Smooth muscle cell (in vitro differentiated cells): ENCODE measurements around the gene PLEKHM3. TPM values are rescaled to one million over a fixed set of nuclear protein-coding genes. Genes with fewer than 3 reads are reported as not detected.

ENCODE experiments used
- DNase-seq: peaks from one replicate; lab custom pipeline; 2025; ENCODE audit not compliant: unreplicated experiment; lab: John Stamatoyannopoulos, UW
- H2AFZ ChIP-seq: fragments of 200-600 bp; sonication (generic); 2 replicates; pipeline ENCODE4 v1.6.0; 2016; ENCODE audit warnings: antibody characterized with exemption, low read depth, mild to moderate bottlenecking
- H3F3A ChIP-seq: fragments of 200-600 bp; sonication (generic); 2 replicates; pipeline ENCODE4 v1.6.0; 2017; ENCODE audit warnings: antibody characterized with exemption, low read depth
- H3K27ac ChIP-seq: fragments of 200-600 bp; sonication (generic); 2 replicates; pipeline ENCODE4 v1.5.1; 2016; ENCODE audit warnings: low read depth, mild to moderate bottlenecking
- H3K27me3 ChIP-seq: fragments of 200-600 bp; sonication (generic); 2 replicates; pipeline ENCODE4 v1.6.1; 2016; ENCODE audit warnings: low read depth, mild to moderate bottlenecking
- H3K36me3 ChIP-seq: fragments of 200-600 bp; sonication (generic); 2 replicates; pipeline ENCODE4 v1.5.1; 2016; ENCODE audit warnings: low read depth
- H3K4me1 ChIP-seq: fragments of 200-600 bp; sonication (generic); 2 replicates; pipeline ENCODE4 v1.5.1; 2016; ENCODE audit warnings: low read depth
- H3K4me2 ChIP-seq: fragments of 200-600 bp; sonication (generic); 2 replicates; pipeline ENCODE4 v1.6.0; 2016; ENCODE audit warnings: mild to moderate bottlenecking
- H3K4me3 ChIP-seq: fragments of 200-600 bp; sonication (generic); 2 replicates; pipeline ENCODE4 v1.5.1; 2016; ENCODE audit warnings: mild to moderate bottlenecking
- H3K79me2 ChIP-seq: fragments of 200-600 bp; sonication (generic); 2 replicates; pipeline ENCODE4 v1.6.0; 2016; ENCODE audit warnings: low read depth, mild to moderate bottlenecking
- H3K9ac ChIP-seq: fragments of 200-600 bp; sonication (generic); 2 replicates; pipeline ENCODE4 v1.6.0; 2016; ENCODE audit warnings: low read depth
- H3K9me3 ChIP-seq: fragments of 200-600 bp; sonication (generic); replicated peaks from 2 replicates; pipeline ENCODE4 v1.5.1; 2016; ENCODE audit warnings: low read depth
- H4K20me1 ChIP-seq: fragments of 200-600 bp; sonication (generic); 2 replicates; pipeline ENCODE4 v1.6.0; 2016; ENCODE audit warnings: low read depth
- CTCF ChIP-seq: fragments of 200-600 bp; sonication (generic); IDR thresholded peaks from 2 replicates; pipeline ENCODE4 v1.5.1; 2017; ENCODE audit warnings: borderline replicate concordance, mild to moderate bottlenecking, antibody characterized with exemption; ENCODE audit not compliant: insufficient read depth, poor library complexity, severe bottlenecking
- WGBS: methylation state at CpG from one replicate; pipeline ENCODE4 v1.1.7; 2016; ENCODE audit warnings: low lambda C conversion rate; 5-methylcytosine and 5-hydroxymethylcytosine counted together
- polyA plus RNA-seq: library from polyadenylated mRNA; unstranded; fragments of >200 nt; fragmentation: Nextera tagmentation; extraction: Ambion mirVana; gene quantifications from 2 replicates; pipeline ENCODE4 v1.2.1, GENCODE V29; 2016
- total RNA-seq: library from RNA; depleted of rRNA; stranded (reverse); fragments of >200 nt; gene quantifications from 2 replicates; pipeline ENCODE4 v1.2.3, GENCODE V29; 2014

The PLEKHM3 gene
- total and polyA plus RNA-seq, 2 experiments from 2014 or later, result 3.8 to 10.3 TPM

GRCh38 chr2:207901401-207901800, 123.9 kb downstream of the PLEKHM3 start:
- Histone ChIP-seq H3K4me2 (no peak overlapping the region), H3K9me3 (no peaks in the 10 kb centered on the region), H3K79me2 (no peaks in the 10 kb centered on the region), H4K20me1 (no peaks in the 10 kb centered on the region), H3K36me3 (no peaks in the 10 kb centered on the region), H3F3A (no peaks in the 10 kb centered on the region), H3K27me3 (no peaks in the 10 kb centered on the region), H3K4me1 (peaks cover 79% of the 10 kb centered on the region), H2AFZ (no peak overlapping the region), H3K27ac (no peak overlapping the region), H3K9ac (no peak overlapping the region), H3K4me3 (no peak overlapping the region)
- DNase-seq, result no peak
- 94% methylated on average over 4 of the region's 4 CpGs for WGBS
- TF ChIP-seq CTCF, result no peak

- WGBS, result 90% methylated on average over 8 of the region's 8 CpGs
- DNase-seq, result no peak
- Histone ChIP-seq H3K9ac (no peak overlapping the region), H4K20me1 (no peaks in the 10 kb centered on the region), H3K27ac (no peak overlapping the region), H2AFZ (no peak overlapping the region), H3F3A (no peaks in the 10 kb centered on the region), H3K4me2 (no peak overlapping the region), H3K36me3 (no peaks in the 10 kb centered on the region), H3K4me3 (no peak overlapping the region), H3K4me1 (peaks cover 81% of the 10 kb centered on the region), H3K79me2 (no peaks in the 10 kb centered on the region), H3K9me3 (no peaks in the 10 kb centered on the region), H3K27me3 (no peaks in the 10 kb centered on the region)
- TF ChIP-seq CTCF, result no peak
Observed at GRCh38 chr2:207898354-207898695, 127.0 kb downstream of the PLEKHM3 start.

- Histone ChIP-seq H3F3A (no peaks in the 10 kb centered on the region), H3K27me3 (no peaks in the 10 kb centered on the region), H3K4me1 (peaks cover 82% of the 10 kb centered on the region), H3K9ac (no peak overlapping the region), H3K27ac (no peak overlapping the region), H3K4me3 (no peak overlapping the region), H3K9me3 (no peaks in the 10 kb centered on the region), H4K20me1 (no peaks in the 10 kb centered on the region), H3K79me2 (no peaks in the 10 kb centered on the region), H2AFZ (no peak overlapping the region), H3K36me3 (no peaks in the 10 kb centered on the region), H3K4me2 (no peak overlapping the region)
- no peak for DNase-seq
- 94% methylated on average over 9 of the region's 9 CpGs for WGBS
- TF ChIP-seq CTCF, result no peak
Observed at GRCh38 chr2:207897541-207898353, 127.6 kb downstream of the PLEKHM3 start.
